Heart left ventricle (tissue), 13 donors: Measurements from ENCODE around the gene FAM170B.

Source experiments
- CTCF ChIP-seq, 12 donors: fragments of 200-600 bp; sonication (generic) in 4 of 12; IDR thresholded peaks; one replicate each; pipeline versions ENCODE4 v1.5.0 to v1.8.0; 2018 to 2022; ENCODE audit warnings: antibody characterized with exemption in 12 of 12, mild to moderate bottlenecking in 5 of 12
- POLR2A ChIP-seq, 2 donors: fragments of 450-650 bp; IDR thresholded peaks; one replicate each; pipeline ENCODE4 v1.6.1; 2017; ENCODE audit warnings: antibody characterized with exemption in 2 of 2, mild to moderate bottlenecking in 2 of 2, moderate library complexity in 2 of 2
- donor health status: ischemic (EF 13 %, LVEDD 7.1; RV severe dilation, severe dysfunction).
- donor health status: DM: no; HTN: yes; CAD: no.
- donor health status: DM: no; HTN: no; CAD: no.
- donor health status: ischemic (EF 25% LVEDD 6.9; RV normal size, moderate dysfunction).
- donor health status: ischemic (EF 25% LVEDD 5.7; RV mildly dilated, moderate dysfunction).
- donor health status: ischemic (EF 35%, LVEDD 5.7; RV mildly dilated, moderate dysfunction).
- donor health status: nonischemic (EF 11% LVEDD 7.7; RV severe dilation, severe dysfunction).
- donor health status: DM: yes; HTN: yes; CAD: no.
- donor health status: PGD.
- donor health status: ischemic (EF 29% LVEDD 5.4; RV normal size, mild dysfunction).
- donor health status: nonischemic (EF 23%, LVEDD 6.1; RV moderate dilation, normal function).

DNA sequence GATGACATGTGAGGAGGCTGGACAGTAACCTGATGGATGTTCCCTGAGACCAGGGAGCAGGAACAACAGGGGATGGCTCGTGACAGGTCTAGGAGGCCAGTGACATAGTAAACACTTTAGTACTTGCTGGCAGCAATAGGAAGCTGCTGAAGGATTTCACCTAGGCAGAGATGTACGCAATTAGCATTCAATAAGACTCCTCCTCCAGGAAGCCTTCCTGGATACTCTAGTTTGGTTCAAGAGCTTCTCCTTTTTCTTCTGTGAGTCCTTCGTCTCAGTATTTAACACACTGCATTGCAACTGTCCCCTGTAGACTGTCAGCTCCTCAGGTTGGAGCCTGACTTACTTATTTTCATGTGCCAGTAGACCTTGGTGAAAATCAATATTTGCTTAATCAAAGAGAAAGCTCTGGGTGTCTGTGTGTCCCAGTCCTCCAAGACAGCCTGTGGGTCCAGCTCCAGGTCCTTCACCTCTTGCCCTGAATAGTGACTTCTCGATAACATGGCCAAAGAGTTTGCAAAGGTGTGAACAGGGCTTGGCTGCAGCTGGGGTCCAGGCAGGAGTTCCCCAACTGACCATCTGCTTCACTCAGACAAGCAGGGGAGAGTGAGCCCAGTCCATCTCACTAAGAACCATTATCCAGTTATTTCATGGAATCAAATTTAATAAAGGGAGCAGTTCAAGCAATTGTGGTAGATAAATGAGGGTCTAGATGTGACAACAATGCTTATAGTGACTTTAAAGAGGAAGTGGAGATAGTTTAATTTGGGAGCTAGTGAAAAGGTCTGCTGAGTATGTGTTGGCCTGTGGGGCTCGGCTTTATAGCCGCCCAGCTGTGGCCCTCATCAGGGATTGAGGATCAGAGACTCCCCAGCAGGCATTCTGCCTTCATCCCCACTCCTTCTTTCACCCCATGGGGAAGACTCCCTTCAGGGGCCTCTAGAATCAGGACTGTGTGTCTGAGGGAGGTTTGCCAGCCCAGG is 45.0 kb upstream of the FAM170B start:
- TF ChIP-seq CTCF (IDR thresholded peaks at IDR 0.05) (no peak), POLR2A (IDR thresholded peaks at IDR 0.05) (no peak)
